Neural cell (in vitro differentiated cells): ENCODE results near the gene MDFIC2. TPM values are rescaled to one million over a fixed set of nuclear protein-coding genes. Genes with fewer than 3 reads are reported as not detected.

Source experiments
- H2AFZ ChIP-seq: fragments of 200-600, 300-800 bp; sonication (generic), shearing (Covaris generic); 2 replicates; pipeline ENCODE4 v1.6.0; 2014; ENCODE audit warnings: low read depth, mild to moderate bottlenecking, antibody characterized with exemption, low read length, moderate library complexity
- H3F3A ChIP-seq: fragments of 200-600 bp; shearing (Covaris generic); 2 replicates; pipeline ENCODE4 v1.6.1; 2016; ENCODE audit warnings: mild to moderate bottlenecking, moderate library complexity, mixed read lengths, antibody characterized with exemption, low read length; ENCODE audit not compliant: insufficient read depth, poor library complexity, severe bottlenecking
- H3K27ac ChIP-seq: fragments of 200-600, 300-800 bp; sonication (generic), shearing (Covaris generic); 2 replicates; pipeline ENCODE4 v1.5.1; 2014; ENCODE audit warnings: mild to moderate bottlenecking, low read length, moderate library complexity
- H3K27me3 ChIP-seq: fragments of 300-800, 200-600 bp; sonication (generic), shearing (Covaris generic); 2 replicates; pipeline ENCODE4 v1.6.0; 2014; ENCODE audit warnings: mild to moderate bottlenecking, low read depth, low read length, moderate library complexity; ENCODE audit not compliant: insufficient read depth
- H3K36me3 ChIP-seq: fragments of 300-800, 200-600 bp; sonication (generic), shearing (Covaris generic); 2 replicates; pipeline ENCODE4 v1.5.1; 2014; ENCODE audit warnings: mild to moderate bottlenecking, antibody characterized with exemption, low read length, moderate library complexity; ENCODE audit not compliant: insufficient read depth
- H3K4me2 ChIP-seq: fragments of 300-800, 200-600 bp; sonication (generic), shearing (Covaris generic); 2 replicates; pipeline ENCODE4 v1.6.0; 2014; ENCODE audit warnings: mild to moderate bottlenecking, low read length
- H3K4me3 ChIP-seq: fragments of 300-800, 200-600 bp; sonication (generic), shearing (Covaris generic); 2 replicates; pipeline ENCODE4 v1.5.1; 2014; ENCODE audit warnings: mild to moderate bottlenecking, low read length, moderate library complexity
- H3K79me2 ChIP-seq: fragments of 200-600 bp; shearing (Covaris generic); replicated peaks from 2 replicates; pipeline ENCODE4 v1.6.0; 2014; ENCODE audit warnings: mild to moderate bottlenecking, low read length, moderate library complexity; ENCODE audit not compliant: insufficient read depth
- H3K9ac ChIP-seq: fragments of 300-800, 200-600 bp; sonication (generic), shearing (Covaris generic); 2 replicates; pipeline ENCODE4 v1.6.1; 2016; ENCODE audit warnings: mild to moderate bottlenecking, low read length, mixed read lengths
- H3K9me2 ChIP-seq: fragments of 200-600 bp; shearing (Covaris generic); 2 replicates; pipeline ENCODE4 v1.6.1; 2016; ENCODE audit warnings: mild to moderate bottlenecking, low read length, mixed read lengths; ENCODE audit not compliant: insufficient read depth
- H3K9me3 ChIP-seq: fragments of 200-600, 300-800 bp; sonication (generic), shearing (Covaris generic); 2 replicates; pipeline ENCODE4 v1.6.1; 2016; ENCODE audit warnings: mild to moderate bottlenecking, mixed run types, low read length, moderate library complexity, mixed read lengths
- H4K20me1 ChIP-seq: fragments of 200-600 bp; shearing (Covaris generic); 2 replicates; pipeline ENCODE4 v1.6.1; 2016; ENCODE audit warnings: mild to moderate bottlenecking, mixed run types; ENCODE audit not compliant: insufficient read depth
- EP300 ChIP-seq: fragments of 450-650 bp; conservative IDR thresholded peaks from 2 replicates; pipeline ENCODE4 v1.6.1; 2014; ENCODE audit warnings: antibody characterized with exemption, mild to moderate bottlenecking, moderate library complexity; ENCODE audit not compliant: poor library complexity, severe bottlenecking
- EZH2 ChIP-seq: fragments of 200-600, 300-800 bp; shearing (Covaris generic), sonication (generic); IDR thresholded peaks from 2 replicates; pipeline ENCODE4 v1.6.1; 2014; ENCODE audit warnings: antibody characterized with exemption, low read length, borderline replicate concordance, mild to moderate bottlenecking; ENCODE audit not compliant: insufficient read depth, poor library complexity, severe bottlenecking
- MXI1 ChIP-seq: fragments of 450-650 bp; conservative IDR thresholded peaks from 2 replicates; pipeline ENCODE4 v1.6.1; 2014; ENCODE audit warnings: antibody characterized with exemption, mild to moderate bottlenecking; ENCODE audit not compliant: poor library complexity, severe bottlenecking
- POLR2AphosphoS5 ChIP-seq: IDR thresholded peaks from 2 replicates; pipeline ENCODE4 v1.6.1; 2012
- RAD21 ChIP-seq: fragments of 450-650 bp; conservative IDR thresholded peaks from 2 replicates; pipeline ENCODE4 v1.6.1; 2014; ENCODE audit warnings: antibody characterized with exemption, mild to moderate bottlenecking, moderate library complexity
- SMC3 ChIP-seq: fragments of 450-650 bp; conservative IDR thresholded peaks from 2 replicates; pipeline ENCODE4 v1.6.1; 2014; ENCODE audit warnings: antibody characterized with exemption, mild to moderate bottlenecking, moderate library complexity; ENCODE audit not compliant: poor library complexity
- TAF1 ChIP-seq: IDR thresholded peaks from 2 replicates; pipeline ENCODE4 v1.6.1; 2012; ENCODE audit warnings: low read depth
- polyA plus RNA-seq: library from polyadenylated mRNA; depleted of rRNA; stranded (reverse); fragments of >200 nt; gene quantifications from 2 replicates; pipeline ENCODE4 v1.2.3, GENCODE V29; 2014
- TF ChIP-seq, protein P1 (sequence below): fragments of 450-650 bp; IDR thresholded peaks from 2 replicates; pipeline ENCODE4 v1.5.1; 2014; ENCODE audit warnings: antibody characterized with exemption, mild to moderate bottlenecking, moderate library complexity; ENCODE audit not compliant: poor library complexity, severe bottlenecking
- TF ChIP-seq, protein P2 (sequence below): IDR thresholded peaks from 2 replicates; pipeline ENCODE4 v1.6.1; 2012; ENCODE audit warnings: borderline replicate concordance

MDFIC2 gene
- polyA plus RNA-seq, 1 donor from 2014 or later = not detected

DNA sequence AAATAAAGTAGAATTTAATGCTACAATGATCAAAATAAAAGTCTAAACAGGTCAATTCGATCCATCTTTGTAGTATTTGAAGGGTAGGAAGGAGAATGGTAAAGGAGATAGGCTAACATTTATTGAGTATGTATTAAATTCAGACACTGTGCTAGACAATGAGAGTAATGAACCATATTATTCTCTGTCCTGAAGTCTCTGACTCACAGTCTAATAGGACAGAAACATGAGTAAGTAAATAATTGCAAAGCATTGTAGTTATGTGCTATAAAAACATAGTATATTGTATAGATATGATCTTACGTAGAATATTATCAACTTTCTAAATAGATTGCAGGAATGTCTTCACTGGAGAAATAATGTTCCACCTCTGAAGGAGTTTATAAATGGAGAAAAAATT is 64.5 kb downstream of the MDFIC2 start:
- H3F3A ChIP-seq = peaks cover 4% of the 10 kb centered on the region
- no peaks in the 10 kb centered on the region for H3K36me3 ChIP-seq
- no peaks in the 10 kb centered on the region for H3K27me3 ChIP-seq
- H2AFZ ChIP-seq = no peak overlapping the region
- no peaks in the 10 kb centered on the region for H3K9me2 ChIP-seq
- TF ChIP-seq POLR2AphosphoS5 = no peak
- TF ChIP-seq EP300 = no peak
- no peak for TF ChIP-seq EZH2
- TF ChIP-seq, protein P1, sequence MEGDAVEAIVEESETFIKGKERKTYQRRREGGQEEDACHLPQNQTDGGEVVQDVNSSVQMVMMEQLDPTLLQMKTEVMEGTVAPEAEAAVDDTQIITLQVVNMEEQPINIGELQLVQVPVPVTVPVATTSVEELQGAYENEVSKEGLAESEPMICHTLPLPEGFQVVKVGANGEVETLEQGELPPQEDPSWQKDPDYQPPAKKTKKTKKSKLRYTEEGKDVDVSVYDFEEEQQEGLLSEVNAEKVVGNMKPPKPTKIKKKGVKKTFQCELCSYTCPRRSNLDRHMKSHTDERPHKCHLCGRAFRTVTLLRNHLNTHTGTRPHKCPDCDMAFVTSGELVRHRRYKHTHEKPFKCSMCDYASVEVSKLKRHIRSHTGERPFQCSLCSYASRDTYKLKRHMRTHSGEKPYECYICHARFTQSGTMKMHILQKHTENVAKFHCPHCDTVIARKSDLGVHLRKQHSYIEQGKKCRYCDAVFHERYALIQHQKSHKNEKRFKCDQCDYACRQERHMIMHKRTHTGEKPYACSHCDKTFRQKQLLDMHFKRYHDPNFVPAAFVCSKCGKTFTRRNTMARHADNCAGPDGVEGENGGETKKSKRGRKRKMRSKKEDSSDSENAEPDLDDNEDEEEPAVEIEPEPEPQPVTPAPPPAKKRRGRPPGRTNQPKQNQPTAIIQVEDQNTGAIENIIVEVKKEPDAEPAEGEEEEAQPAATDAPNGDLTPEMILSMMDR = no peak
- TF ChIP-seq TAF1 = no peak
- TF ChIP-seq RAD21 = no peak
- TF ChIP-seq MXI1 = no peak
- no peak for TF ChIP-seq SMC3
- TF ChIP-seq, protein P2, sequence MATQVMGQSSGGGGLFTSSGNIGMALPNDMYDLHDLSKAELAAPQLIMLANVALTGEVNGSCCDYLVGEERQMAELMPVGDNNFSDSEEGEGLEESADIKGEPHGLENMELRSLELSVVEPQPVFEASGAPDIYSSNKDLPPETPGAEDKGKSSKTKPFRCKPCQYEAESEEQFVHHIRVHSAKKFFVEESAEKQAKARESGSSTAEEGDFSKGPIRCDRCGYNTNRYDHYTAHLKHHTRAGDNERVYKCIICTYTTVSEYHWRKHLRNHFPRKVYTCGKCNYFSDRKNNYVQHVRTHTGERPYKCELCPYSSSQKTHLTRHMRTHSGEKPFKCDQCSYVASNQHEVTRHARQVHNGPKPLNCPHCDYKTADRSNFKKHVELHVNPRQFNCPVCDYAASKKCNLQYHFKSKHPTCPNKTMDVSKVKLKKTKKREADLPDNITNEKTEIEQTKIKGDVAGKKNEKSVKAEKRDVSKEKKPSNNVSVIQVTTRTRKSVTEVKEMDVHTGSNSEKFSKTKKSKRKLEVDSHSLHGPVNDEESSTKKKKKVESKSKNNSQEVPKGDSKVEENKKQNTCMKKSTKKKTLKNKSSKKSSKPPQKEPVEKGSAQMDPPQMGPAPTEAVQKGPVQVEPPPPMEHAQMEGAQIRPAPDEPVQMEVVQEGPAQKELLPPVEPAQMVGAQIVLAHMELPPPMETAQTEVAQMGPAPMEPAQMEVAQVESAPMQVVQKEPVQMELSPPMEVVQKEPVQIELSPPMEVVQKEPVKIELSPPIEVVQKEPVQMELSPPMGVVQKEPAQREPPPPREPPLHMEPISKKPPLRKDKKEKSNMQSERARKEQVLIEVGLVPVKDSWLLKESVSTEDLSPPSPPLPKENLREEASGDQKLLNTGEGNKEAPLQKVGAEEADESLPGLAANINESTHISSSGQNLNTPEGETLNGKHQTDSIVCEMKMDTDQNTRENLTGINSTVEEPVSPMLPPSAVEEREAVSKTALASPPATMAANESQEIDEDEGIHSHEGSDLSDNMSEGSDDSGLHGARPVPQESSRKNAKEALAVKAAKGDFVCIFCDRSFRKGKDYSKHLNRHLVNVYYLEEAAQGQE = no peak
- H4K20me1 ChIP-seq = no peaks in the 10 kb centered on the region
- H3K79me2 ChIP-seq = no peaks in the 10 kb centered on the region
- no peak overlapping the region for H3K4me3 ChIP-seq
- no peak overlapping the region for H3K4me2 ChIP-seq
- H3K9me3 ChIP-seq = no peaks in the 10 kb centered on the region
- H3K9ac ChIP-seq = no peak overlapping the region
- H3K27ac ChIP-seq = no peak overlapping the region

DNA sequence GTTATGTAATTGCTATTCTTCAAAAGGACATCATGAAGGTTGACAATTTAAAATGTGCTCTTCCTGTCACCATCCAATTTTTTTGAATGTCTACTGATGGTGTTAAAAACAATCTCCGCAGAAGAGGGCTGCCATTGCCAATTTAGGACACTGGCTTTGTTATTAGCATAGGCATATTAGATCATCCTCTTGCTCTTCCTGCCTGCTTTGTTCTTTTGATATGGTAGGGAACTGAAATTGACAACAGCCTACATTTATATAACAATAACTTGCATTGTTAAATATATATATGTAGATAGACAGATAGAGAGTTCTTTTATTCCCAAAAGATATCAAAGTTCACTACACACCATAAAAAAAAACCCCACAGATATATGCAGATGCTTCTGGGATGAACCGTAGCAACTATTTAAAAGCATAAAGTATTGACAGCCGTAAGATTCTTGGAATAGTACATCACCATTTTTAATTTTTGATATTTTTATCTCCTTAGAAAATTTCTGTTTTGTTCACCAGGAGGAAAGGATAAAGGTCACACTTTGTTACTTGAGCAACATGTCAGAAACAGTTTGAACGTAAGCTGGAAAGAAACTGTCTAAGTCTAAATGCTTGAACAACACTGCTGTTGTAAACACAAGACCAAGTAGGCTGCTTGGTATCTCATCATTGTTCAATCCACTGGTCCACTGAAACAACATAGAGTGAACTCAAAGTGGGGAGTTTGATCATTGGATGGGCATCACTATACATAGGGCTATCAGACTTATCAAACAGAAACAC is 66.5 kb downstream of the MDFIC2 start:
- Histone ChIP-seq H3K4me2 (no peak overlapping the region), H3F3A (peaks cover 4% of the 10 kb centered on the region), H3K36me3 (no peaks in the 10 kb centered on the region), H3K27ac (peak overlapping the region; percentile 11), H3K9ac (no peak overlapping the region), H2AFZ (no peak overlapping the region), H3K9me3 (no peaks in the 10 kb centered on the region), H3K4me3 (no peak overlapping the region), H3K79me2 (no peaks in the 10 kb centered on the region), H4K20me1 (no peaks in the 10 kb centered on the region), H3K27me3 (no peaks in the 10 kb centered on the region), H3K9me2 (no peaks in the 10 kb centered on the region)
- no peak for TF ChIP-seq EZH2
- no peak for TF ChIP-seq MXI1
- TF ChIP-seq SMC3 = no peak
- TF ChIP-seq, protein P1 = no peak
- no peak for TF ChIP-seq TAF1
- TF ChIP-seq RAD21 = no peak
- TF ChIP-seq, protein P2 = no peak
- no peak for TF ChIP-seq EP300
- TF ChIP-seq POLR2AphosphoS5 = no peak
